Measurements from ENCODE around the gene MKNK1.

MKNK1 gene

DNA sequence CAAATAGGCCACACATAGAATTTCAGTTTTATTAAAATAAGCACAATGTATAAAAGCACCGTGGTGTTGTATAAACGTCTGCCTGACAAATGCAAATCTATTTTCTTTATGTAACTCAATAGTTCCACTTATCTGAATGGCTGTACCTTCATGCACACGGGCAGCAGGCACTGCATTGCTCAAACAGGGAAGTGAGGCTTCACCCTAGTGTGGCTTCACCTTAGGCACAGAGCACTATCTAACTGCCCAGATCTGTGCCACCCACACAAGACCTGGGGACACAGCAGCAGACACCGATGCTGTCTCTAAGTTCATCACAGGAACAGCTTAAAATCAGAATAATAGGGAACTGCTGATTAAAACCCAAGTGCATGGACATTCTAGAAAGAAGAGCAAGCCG, 46.7 kb downstream of the MKNK1 start:
- no peak for DNase-seq

DNA sequence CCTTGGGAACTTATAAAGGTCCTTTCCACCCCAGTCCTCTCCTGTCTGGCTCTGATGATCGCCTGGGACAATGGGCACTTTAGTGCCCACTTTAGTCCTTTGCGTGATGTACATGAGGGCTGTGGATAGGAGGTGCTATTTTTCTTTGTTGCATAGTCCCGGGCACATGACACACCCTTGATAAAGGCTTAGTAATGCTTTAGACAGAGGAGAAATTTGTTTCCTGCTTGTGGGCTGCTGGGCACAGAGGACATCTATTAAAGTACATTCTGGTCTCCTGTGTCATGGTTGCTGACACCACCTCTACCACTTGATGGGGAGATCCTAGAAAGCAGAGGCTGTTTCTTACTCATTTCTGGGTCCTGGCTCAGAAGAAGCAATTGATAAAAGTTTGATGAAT, 47.2 kb downstream of the MKNK1 start:
- no peak for DNase-seq

DNA sequence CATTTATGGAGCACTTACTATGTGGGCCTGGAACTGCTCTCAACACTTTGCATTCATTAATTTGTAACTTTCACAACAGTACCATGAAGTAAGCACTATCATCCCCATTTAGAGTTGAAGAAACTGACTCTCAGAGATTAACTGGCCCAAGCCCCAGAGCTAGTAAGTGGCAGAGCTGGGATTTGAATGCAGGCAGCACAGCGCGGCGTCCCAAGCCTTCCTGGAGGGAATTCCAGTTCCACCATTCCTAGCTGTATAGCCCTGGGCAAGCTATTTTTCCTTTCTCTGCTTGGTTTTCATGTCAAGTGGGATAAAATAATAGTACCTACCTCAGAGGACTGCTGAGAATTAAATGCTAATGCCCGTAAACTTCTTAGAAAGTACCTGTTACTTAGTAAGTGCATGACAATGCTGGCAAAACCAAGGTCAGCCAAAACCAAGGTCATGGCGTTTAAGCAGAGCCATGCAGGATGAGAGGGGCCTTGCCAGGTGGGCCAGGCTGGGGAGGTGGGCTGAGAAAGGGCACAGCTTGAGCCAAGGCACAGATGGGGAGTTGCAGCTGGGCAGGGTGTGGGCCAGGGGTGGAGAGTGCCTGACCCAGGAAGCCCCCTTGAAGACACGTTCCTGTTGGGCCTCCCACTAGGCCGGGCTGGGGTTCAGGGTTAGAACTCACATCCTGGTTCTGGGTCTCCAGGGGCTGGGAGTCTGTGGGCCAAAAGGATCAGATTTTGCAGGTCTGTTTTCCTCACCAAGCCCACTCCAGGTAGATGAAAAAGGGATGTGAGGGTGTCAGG, 48.0 kb downstream of the MKNK1 start:
- no peak for DNase-seq

DNA sequence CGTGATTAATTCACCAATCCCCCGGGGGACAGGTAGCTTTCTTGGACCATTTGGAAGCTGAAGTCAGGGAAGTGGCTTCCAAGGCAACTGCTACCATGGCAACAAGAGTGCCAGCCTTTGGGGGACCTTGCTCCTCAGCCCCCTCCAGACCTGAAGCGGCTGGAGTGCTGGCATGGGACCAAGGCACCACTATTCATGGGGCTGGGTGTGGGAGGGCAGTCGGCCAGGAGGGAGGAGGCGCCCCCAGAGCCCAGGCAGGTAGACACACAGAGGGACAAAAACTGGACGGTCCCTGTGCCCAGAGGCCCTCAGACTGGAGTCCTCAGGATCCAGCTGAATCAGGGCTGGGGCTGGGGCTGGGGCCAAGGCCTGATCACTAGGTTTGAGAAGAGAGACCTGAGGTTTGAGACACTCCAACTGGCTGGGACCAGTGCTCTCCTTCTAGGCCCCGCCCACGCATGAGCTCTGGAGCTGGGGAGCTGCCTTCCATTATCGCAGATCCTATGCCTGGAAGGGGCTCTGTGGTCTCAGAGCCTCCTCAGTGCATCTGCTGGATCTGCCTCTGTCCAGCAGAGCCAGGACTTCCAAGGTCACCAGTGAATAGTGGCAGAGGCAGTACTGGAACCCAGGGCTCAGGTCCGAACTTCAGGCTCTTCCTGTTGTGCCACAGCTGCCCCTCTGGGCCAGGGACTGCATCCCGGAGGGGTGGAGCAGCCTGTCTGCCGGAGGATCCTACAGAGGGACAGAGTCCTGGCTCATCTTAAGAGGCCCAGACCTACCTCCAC, 49.3 kb downstream of the MKNK1 start:
- DNase-seq: no peak

DNA sequence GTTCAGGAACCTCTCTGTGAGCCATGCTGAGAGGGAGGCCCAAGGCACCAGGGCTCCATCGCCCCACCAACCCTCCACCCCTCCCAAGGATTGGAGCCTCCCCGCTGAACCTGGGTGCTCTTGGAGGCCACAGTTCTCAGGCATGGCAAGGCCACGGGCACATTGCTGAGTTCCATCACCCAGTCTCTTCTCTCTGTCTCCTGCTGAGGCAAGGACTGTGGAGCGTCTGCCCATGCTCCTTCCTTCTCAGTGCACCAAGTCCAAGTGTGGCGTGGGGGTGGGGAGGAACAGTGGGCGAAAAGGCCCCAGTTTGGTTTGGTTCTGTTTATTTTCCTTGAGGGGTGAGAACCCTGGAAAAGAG, 49.9 kb downstream of the MKNK1 start:
- no peak for DNase-seq

DNA sequence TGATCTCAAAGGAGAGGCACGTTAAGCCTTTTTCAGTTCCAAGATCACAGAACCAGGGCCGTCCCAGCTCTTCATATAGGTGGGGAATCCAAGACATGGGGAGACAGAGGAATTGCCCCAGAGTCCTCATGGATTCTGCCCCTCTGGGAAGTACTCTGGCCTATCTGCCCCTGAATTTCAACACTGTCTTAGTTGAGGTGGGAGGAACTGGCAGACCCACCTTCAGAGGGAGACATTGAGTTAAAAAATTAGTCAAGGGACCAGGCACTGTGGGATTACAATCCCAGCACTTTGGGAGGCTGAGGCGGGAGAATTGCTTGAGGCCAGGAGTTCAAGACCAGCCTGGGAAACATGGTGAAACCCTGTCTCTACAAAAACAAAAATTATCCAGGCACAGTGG, 50.6 kb downstream of the MKNK1 start:
- DNase-seq: no peak

DNA sequence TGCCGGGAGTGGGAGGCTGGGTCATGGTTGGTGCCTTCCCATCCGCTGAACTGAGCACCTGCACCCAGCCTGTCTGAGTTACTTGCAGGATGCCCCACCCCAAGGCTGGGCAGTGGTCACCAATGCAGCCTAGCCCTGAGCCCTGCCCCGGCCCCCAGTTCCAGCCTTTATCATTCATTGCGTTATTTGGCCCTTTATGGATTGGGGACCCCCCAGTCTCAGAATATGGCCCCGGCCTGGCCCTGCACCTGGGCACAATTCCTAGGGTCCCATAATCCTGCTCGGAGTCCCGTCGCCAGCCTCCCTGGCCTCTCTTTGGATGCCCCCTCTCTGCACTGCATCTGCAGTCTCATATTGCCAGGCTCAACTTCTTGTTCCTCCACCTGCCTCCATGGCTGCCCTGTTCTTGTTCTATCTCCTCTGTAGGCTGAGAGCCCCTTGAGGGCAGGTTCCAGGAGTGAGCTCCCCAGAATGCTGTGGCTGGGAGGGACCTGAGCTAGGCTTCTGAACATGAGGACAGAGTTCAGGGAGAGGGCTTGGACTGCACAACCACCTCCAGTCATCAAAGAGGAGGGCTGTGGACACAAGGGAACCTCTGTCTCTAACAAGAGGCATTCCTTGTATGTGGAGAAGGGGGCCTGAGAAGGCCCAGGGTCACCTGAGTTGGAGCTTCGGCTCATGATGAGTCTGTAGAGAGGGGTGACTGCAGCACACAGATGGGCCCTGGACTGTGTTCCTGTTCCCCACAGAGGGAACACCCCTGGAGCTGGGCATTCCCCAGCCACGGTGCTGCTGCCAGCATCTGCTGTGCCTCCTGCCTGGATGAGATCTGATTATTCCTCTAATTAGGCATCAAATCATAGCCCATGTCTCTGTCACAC, 51.5 kb downstream of the MKNK1 start:
- no peak for DNase-seq

DNA sequence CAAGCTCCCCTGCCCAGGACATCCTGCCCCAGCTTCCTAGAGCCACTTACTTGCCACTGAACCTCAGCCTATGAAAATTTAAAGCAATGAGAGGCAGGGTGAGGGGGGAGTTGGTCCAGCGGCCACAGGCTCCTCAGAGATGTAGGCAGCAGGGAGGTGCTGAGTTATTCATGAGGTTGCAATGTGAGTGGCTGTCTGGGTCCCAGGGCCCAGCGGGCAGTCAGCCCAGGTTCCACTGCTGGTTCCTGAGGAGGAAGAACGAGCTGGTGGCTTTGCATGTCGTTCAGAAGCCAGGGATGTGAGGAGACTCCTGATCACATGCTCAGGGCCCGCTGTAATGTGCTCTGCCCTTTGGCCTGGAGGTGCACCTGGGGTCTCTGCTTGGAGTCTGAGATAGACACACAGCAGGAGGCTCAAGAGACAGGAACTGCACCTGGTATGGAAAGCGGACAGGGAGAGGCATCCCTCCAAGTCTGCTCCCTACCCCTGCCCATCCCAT, 52.4 kb downstream of the MKNK1 start, which contains the start of gene KNCN:
KNCN (minus strand) TSS at position 51 of the 499 bp plus-strand sequence. CDS start 432 bp downstream, outside the sequence.
- no peak for DNase-seq

DNA sequence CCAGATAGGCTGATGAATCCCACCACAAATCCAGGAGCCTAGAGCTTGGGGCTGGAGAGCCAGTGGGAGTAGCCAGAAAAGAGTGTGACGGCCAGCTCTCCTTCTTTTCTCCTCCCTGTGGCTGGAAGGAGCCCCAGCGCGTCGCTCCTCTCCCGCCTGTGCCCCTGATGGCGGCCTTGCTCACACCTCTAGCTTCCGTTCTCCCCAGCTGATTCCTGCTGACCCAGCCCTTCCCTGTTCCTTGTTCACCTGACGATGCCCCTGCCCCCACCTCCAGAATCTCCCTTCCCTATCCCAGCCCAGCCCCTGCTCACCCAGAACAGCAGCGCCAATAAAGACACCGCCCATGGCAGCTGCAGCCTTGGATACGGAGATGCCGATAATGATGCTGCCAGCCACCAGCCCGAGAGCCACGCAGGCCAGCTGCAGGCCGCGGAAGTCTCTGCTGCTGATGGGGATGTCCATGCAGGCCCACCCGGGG, 53.3 kb downstream of the MKNK1 start:
- DNase-seq: peak; percentile 69

DNA sequence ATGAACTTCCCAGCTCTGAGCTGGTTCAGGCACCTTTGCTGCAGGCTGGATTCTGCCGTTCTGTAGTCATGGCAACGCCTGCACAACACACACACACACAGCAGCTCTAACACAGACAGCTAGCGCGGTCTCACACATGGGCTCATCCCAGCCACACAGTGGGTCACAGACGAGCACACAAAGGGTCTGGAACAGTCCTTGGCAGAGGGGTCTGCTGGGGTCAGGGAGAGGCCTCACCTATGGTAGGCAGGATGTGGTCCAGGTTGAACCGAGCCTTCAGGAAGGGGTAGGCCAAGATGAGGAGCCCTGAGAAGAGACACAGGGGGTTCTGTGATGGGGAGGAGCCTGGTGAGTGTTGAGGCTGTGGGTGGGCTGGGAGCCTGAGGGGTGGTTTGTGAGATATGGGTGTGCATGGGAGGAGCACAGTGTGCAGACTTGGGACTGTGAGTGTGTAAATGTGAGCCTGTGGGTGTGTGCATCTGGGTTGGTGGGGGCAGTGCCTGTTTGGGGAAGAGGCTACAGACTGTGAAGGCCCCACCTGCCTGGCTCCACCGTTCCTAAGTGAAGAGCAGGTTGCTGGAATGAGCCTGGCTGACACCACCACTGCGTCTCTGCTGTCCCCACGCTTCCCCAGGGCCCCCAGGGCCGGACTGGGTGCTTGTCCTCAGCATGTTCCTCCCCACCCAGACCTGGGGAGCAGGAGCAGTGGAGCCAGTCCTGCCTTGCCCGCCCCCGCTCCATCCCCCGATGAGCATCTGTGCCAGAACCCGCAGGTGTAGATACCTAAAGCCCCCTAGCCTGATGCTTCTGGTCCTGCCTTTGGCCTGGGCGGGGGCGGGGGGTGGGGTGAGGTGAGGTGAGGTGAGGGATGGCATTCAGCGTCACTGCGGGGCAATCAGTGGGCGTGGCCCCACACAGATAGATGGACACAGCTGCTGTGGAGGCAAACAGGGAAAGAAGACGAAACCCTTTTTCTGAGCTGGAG, 54.1 kb downstream of the MKNK1 start:
- DNase-seq: peak; percentile 72

DNA sequence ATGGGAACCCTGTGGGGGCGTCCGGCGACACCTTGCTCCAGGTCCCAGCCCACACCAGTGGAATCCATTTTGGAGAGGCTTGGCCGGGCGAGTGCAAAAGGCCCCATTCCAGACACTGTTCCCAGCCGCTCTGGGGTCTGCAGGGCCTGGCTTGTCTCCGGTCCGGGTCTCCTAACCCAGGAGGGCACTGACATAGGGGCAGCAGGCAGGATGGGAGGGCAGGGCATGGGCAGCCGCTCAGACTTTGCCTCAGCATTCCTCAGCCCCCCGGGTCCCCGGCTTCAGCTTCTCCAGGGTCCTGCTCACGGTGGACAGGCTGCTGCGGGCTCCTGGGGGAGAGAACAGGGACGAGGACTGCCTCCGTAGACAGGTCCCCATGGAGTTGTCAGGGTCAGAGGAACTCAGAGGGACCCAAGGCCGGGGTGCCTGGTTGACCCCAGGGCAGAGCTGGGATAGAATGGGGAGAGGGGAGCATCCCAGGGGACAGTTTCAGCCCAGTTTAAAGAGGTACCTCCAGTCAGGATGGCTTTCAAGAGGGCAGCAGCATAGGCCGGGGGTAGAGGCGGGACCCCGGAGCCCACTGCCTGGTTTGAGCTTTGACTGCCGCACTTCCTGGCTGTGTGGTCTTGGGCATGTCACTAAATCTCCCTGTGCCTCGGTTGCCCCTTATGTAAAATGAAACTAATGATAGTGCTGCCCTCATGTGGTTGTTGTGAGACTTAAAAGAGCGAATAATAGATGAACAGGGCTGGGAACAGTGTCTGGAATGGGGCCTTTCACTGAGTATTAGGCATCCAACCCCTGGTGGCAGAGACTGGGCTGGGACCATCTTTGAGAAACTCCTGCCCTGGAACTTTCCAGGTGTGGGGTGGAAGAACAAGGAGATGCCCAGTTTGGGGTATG, 56.3 kb downstream of the MKNK1 start:
- DNase-seq: no peak

DNA sequence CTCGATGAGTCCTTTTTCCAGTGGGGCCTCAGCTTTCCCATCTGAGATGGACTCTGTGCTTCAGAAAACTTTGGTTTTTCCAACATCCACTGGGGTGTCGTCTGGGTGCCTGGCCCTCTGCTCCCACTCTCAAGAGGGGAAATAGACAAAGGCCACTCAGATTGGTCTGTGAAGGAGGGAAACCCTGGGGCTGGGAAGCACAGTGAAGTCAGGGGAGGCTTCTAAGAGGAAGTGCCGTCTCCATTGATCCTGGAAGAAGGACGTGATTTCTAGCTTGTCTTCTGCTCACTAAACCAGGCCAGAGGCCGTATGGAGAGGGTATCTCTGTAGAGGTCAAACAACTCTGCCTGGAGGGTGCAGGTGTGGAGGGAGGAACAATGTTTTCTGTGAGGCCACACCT, 57.9 kb downstream of the MKNK1 start:
- no peak for DNase-seq

DNA sequence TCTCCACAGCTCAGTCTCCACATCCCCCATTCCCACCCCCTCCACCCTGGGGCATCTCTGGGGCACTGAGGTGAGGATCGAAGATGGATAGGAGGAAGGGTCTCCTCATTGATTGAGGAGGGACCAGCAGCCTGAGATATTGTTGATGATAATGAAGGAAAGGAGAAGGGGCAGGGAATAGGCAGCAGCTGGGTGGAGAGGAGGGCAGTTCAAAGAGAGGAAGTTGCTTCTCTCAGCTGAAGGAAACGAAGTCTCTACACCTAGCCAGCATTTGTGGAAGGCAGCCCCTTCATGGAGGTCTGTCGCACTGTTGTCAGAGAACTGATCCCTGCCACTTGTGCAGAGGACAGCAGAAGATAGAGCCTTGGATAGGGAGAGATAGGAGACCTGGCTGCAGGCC, 58.3 kb downstream of the MKNK1 start:
- DNase-seq: no peak

DNA sequence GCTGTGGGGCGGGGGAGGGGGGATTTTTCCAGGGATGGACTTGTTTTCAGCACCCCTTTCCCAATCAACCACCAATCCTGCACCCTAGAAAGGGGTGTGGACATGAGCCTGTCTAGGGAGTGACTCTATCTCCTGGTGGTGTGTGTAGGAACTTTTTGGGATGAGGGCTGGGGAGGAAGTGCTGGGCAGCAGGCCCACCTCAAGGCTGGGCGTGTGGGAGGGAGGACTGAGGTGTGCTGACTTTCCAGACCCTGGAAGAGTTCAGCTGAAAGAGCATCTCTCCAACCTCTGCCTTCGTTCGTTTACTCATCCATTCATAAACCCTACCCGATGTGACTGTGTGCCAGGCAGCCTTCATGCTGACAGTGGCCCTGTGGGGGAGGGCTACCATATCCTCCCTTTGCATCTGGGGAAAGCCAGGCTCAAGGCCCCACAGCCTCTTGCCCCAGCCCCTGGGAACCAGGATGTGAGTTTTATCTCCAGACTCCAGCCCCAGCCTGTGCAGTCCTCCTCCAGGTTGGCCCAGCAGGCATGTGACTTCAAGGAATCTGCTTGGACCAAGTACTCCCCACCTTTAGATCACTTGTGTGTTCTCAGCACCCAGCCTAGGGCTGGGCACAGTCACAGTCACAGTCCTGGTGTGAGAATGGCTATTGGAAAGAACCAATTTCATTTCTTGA, 59.4 kb downstream of the MKNK1 start:
- no peak for DNase-seq

DNA sequence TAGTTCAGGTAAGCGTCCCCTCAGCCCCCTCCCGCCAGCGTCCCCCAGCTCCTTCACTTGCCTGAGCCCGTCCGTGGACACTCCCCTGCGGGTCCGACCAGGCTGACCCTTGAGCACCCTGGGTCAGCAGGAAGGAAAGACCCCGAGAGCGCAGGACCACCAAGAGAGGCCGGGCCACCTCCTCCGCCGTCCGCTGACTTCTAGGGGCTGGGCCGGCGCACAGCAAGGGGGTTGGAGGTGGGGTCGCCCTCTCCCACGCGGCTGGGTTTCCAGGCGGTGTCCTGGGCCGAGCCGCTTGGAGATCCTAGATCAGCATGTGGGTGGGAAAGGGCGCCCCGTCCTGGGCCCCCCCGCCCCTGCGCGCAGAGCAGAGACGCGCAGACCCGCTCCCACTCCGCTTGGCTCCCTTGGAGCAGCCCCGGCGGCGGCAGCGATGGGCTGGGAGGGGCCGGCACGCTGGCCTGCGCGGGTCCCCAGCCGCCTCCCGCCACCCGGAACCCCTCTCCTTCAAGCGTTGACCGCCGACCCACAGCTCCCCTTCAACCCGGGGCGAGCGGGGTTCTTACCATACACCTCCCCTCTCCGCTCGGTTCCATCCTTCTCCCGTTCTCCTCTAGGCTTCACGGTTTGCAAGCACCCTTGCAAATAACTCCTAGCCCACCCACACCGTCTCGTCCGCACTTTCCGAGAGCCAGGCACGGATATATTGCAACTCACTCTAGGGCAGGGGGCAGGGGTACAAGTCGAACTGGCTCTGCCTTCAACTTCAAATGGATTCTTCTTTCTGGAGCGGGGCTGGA, 60.1 kb downstream of the MKNK1 start:
- no peak for DNase-seq

DNA sequence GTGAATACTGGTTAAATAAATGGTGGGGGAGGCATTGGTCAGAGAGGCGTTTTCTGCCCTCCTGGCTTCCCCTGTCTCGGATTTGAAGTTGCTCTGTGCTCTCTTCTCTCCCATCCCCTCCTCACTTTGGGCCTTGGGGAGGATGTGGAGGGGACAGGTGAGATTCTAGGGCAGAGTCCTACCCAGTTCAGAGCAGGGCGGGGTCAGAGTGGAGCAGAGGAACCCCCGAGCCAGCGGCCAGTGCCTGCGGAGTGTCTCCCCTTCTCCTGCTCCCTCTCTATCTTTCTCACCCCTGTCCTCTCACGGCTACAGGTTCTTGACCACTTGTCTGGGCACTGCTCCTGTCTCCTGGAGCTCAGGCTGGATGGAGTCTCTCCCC, 60.7 kb downstream of the MKNK1 start:
- no peak for DNase-seq

DNA sequence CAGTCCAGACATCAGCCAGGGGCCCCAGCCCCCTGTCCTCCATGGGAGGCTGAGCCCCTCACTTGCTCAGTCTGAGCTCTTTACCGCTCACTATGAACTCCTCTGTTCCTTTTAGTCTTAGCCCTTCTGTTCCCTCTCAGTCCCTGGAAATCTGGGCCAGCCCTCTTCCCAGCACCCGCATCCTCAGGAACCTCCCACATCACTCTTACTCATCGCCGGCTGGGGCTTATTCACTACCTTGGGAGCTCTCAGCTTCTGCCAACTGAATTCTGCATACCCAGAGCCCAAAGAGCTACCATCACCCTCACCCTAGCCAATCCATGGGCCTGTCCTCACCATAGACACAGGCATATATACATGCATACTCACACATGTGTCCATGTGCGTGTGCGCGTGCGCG, 64.1 kb downstream of the MKNK1 start:
- DNase-seq: no peak

DNA sequence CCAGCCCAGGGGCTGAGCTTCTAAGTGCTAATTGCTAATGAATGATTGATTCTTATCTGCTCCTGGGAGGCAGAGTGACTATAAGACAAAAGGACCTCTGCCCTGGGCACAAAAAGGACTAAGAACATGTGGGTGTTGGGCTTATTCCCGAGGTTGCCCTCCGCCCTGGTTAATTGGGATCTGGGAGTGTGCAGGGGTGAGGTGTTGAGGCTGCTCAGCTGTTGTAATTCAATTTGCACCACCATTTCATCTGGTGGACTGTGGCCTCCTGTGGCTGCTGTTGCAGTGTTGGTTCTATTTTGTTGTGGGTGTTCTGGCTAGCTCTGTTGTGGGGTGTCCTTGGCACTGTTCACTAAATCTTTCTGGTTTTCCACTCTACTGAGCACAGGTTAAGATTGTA, 65.9 kb downstream of the MKNK1 start:
- no peak for DNase-seq

DNA sequence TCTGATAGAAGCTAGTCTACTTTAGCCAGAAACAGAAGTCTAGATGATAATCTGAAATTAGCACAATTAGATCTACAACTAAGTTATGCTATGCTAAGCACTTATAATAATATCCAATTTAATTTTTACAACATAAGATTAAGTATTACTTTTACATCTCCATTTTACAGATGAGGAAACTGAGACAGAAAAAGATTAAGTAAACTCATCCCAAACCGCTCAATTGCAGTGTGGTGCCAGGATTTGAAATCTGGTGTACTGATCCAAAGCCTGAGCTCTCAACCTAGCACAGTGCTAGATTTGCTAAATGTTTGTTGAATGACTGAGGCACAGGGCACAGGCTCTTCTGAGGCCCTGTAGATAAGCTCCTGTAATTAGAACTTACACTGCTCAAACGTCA, 66.4 kb downstream of the MKNK1 start:
- no peak for DNase-seq

Measured in right hindlimb (tissue), 1 donor.